HG02610 (cell line): ENCODE data around the gene XPO5.
A peak's percentile ranks its signal among the peaks of the same experiment; 100 is the strongest.

Experiments used
- ATAC-seq: cut with Tn5 transposase; IDR thresholded peaks from one replicate; pipeline ENCODE4 v1.9.1; 2021; ENCODE audit warnings: mild to moderate bottlenecking, moderate library complexity; ENCODE audit not compliant: unreplicated experiment

Gene XPO5

GRCh38 chr6:43520097-43520496, 55.7 kb downstream of the XPO5 start:
- no peak for ATAC-seq

- no peak for ATAC-seq
These were observed 58.1 kb downstream of the XPO5 start for GRCh38 chr6:43517505-43518357.

GRCh38 chr6:43516697-43517504, 58.9 kb downstream of the XPO5 start, which contains the start of the genes POLR1C and YIPF3:
TSS of gene POLR1C (plus strand) at chr6:43517089. CDS start at chr6:43517110, 21 bp downstream.
TSS of gene YIPF3 (minus strand) at chr6:43516926. CDS start at chr6:43516807, 119 bp downstream.
- ATAC-seq: peak; percentile 81

DNA sequence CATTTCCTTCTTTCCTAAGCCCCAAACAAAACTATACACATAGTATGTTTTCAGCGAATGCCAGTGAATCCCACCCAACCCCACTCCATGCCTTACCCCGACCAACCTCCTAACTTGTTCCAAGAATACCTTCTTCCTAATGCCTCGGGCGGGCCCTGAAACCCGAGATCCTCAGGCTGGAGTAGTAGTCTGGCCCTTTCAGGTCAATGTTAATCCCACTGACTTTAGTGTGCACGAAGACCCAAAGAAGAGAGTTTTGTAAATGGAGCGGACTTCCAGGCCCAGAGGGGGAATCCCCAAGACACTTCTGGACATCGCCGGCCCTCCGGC, 59.5 kb downstream of the XPO5 start:
- ATAC-seq: no peak

DNA sequence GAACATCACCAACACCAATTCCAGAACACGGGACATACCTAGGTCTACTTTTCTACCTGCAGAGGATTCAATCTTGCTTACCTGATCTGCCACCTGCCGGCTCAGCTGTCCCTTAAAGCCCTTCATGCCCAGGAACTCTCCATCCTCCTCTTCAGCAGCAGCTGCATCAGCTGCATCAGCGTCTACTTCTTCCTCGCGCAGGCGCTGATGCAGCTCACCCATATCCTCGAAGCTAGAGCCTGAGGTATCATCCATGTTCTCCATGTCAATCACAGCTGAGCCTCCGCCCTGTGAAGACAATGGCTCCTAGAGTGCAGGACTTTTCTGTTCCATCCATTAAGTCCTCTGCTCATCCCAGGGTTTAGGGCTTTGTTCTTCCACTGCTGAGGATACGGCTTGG, 60.0 kb downstream of the XPO5 start:
- no peak for ATAC-seq

GRCh38 chr6:43511824-43512415, 63.9 kb downstream of the XPO5 start:
- no peak for ATAC-seq

- no peak for ATAC-seq
These were observed 65.0 kb downstream of the XPO5 start for GRCh38 chr6:43510827-43511163.

GRCh38 chr6:43509984-43510826, 65.6 kb downstream of the XPO5 start, which contains the start of gene LRRC73:
TSS of gene LRRC73 (minus strand) at chr6:43510346. CDS start at chr6:43509785, 561 bp downstream.
- ATAC-seq: peak; percentile 69

DNA sequence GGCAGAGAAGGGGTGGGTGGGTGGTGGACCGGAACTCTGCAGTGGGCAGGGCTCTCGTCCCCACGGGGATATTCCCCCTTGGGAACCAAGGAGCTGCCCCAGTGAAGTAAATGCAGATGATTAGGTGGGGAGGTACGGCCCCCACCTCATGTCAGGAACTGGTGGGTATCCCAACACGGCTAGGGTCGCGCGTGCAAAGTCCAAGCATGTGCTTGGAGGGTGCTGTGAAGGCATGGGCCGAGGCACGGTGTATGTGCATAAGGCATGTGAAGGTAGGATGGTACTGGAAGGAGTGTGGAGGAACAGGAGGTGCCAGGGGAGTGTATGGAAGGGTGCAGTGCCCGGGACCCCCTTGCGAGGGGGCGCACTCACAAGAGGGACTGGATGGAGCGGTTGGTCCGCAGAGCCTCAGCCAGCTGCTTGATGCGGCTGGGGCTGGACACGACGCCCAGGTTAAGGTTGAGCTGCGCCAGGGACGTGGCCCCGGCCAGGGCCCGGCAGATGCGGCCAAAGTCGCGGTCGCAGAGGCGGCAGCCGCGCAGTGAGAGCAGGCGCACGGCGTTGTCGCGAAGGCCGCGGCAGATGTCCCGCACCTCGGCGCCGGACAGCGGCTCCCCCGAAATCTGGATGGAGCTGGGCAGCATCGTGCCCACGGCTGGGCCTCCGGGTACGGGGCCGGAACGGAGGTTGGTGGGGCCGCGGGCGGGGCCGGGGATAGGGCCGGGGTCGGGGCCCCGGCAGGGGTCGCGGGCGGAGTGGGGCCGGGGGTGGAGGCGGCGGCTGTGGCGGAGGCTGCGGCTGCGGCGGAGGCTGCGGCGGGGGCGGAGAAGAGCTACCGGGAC, 66.5 kb downstream of the XPO5 start:
- ATAC-seq: peak; percentile 3

GRCh38 chr6:43508481-43509141, 67.2 kb downstream of the XPO5 start:
- no peak for ATAC-seq

DNA sequence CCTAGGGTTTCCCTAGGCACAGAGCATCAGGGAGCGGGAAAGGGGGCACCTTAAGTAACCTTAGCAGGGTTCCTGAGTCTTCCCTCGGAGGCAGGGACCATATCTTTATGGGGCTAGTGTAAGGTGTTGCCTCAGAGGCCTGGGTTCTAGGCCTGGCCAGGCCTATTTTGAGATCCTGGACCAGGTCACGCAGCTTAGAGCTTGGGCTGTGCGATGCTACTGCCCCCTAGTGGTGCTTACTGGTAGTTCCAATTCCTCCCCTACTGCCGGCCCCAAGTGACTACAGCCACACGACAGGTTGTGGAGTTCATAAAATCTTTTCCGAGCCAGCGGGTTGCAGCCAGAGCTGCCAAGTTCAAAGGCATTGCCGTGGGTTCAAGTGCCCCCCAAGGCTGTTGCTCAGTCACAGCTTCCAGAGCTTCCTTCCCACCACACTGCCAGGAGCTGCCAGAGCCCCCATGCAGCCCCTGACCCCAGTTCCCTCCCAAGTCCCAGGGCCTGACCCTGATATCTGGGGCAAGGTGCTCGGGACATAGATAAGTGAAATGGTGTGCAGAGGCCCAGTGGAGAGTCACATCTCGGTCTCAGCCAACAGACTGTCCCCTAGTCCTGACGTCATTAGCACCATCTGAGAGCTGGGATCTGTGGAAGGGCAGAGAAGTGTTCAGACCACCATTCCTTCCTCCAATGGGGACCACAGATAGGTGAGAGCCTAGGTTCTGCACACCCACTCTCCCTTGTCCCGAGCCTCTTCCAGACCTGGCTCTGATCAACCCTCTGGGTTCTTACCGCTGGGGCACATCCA, 69.0 kb downstream of the XPO5 start:
- ATAC-seq: no peak

DNA sequence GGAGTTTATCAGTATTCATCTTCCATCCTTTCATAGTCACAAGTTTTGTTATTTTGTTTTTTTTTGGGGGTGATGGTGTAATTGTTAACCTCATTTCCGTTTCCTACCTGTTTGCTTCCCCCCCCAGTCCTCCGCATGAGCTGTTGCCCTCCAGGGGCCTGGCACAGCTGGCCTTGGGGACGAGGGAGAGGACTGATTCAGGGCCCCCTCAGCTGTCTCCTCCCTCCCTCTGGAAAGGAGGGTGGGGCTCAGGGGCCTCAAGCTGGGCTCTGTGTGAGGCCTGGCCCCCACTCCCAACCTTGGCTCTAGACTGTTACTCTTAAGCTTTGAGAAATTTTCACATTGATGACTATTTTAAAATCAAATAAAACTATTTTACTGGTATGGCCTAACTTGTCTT, 69.7 kb downstream of the XPO5 start:
- no peak for ATAC-seq

DNA sequence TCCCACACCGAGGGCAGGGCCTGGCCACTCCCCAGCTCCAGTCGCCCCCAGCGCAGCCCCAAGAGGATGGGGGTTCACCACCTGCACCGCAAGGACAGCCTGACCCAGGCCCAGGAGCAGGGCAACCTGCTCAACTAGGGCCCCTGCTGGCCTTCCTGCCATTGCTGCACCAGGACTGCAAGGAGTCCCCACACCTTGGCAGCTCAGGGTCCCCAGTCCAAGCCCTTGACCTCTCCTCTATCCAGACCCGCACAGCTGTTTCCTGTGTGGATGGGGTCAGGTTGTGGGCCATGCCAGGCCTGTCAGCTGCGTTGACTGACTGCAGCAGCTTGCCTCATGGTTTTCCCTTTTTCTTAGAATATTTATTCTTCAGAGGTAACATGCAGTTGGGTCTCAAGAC, 70.1 kb downstream of the XPO5 start:
- no peak for ATAC-seq

GRCh38 chr6:43504756-43505593, 70.9 kb downstream of the XPO5 start:
- no peak for ATAC-seq

- no peak for ATAC-seq
These were observed 72.4 kb downstream of the XPO5 start for GRCh38 chr6:43503443-43503842.

GRCh38 chr6:43502666-43503065, 73.2 kb downstream of the XPO5 start:
- no peak for ATAC-seq

DNA sequence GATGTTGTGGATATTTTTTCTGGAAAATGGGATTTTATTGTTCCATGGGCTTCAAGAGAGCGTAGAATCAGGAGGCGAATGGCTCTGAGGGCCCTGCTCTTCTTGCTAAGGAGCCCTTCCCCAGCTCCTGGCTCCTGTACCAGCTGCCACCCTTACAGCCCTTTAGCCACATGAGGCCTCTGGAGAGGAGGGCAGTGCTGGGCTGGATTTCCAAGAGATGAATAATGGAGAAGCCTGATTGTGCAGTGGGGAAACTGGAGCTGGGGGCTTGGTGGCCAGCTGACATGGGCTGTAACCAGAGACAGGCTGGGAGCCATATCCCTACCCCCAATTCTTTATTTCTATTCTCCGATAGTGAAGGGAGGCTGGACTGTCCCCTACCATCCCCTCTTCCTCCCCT, 74.9 kb downstream of the XPO5 start:
- no peak for ATAC-seq
